GM12891 (cell line): ENCODE data around the gene LRMDA.

Experiments used
- DNase-seq: peaks from one replicate; pipeline ENCODE4 v3.0.0; 2011; ENCODE audit warnings: low spot score; ENCODE audit not compliant: insufficient read length
- FAIRE-seq: peaks from 2 replicates; lab custom pipeline; 2011; peaks lifted over from hg19 to GRCh38; lab: Jason Lieb, UNC
- PAX5 ChIP-seq: IDR thresholded peaks from 2 replicates; pipeline ENCODE4 v1.6.1; 2011; ENCODE audit warnings: low read length, moderate library complexity, mild to moderate bottlenecking; ENCODE audit not compliant: insufficient read depth, severe bottlenecking
- POLR2A ChIP-seq: IDR thresholded peaks from 2 replicates; pipeline ENCODE4 v1.6.1; 2011; ENCODE audit warnings: low read depth, low read length, control low read depth
- POLR2AphosphoS5 ChIP-seq: IDR thresholded peaks from 2 replicates; pipeline ENCODE4 v1.6.1; 2011; ENCODE audit warnings: low read depth, low read length, control low read depth
- POU2F2 ChIP-seq: IDR thresholded peaks from 2 replicates; pipeline ENCODE4 v1.6.1; 2011; ENCODE audit warnings: low read depth, mild to moderate bottlenecking, control low read depth, low read length, moderate library complexity
- SPI1 ChIP-seq: IDR thresholded peaks from 2 replicates; pipeline ENCODE4 v1.6.1; 2011; ENCODE audit warnings: low read depth, low read length, control low read depth
- TAF1 ChIP-seq: IDR thresholded peaks from 2 replicates; pipeline ENCODE4 v1.6.1; 2011; ENCODE audit warnings: low read depth, low read length, control low read depth

LRMDA gene

DNA sequence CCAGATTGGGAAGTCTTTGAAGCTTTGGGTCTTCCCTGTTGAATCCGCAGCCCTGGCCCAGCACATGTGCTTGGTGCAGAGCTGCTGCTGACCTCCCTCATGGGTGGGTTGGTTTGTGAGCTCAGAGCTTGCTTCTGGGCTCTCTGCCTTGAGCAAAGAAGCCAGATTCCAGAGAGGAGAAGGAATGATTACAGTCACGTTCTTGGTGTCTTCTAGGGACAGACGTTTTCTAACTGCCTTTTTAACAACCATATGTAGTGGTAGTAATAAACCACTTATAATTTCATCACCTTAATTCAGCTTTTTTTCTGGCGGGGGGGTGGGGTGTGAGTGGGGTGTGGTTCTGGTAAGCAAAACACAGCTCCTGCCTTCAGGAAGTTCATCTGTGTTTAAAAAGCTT, 39.5 kb downstream of the LRMDA start:
- TF ChIP-seq POLR2AphosphoS5, result no peak
- TF ChIP-seq POU2F2, result no peak
- no peak for TF ChIP-seq SPI1
- TF ChIP-seq TAF1, result no peak
- DNase-seq (no peak), FAIRE-seq (no peak)

GRCh38 chr10:75472685-75473084, 41.3 kb downstream of the LRMDA start:
- FAIRE-seq (no peak), DNase-seq (no peak)
- TF ChIP-seq POLR2AphosphoS5, result no peak
- no peak for TF ChIP-seq POLR2A
- no peak for TF ChIP-seq SPI1

GRCh38 chr10:75474106-75474505, 42.7 kb downstream of the LRMDA start:
- no peak for TF ChIP-seq POLR2AphosphoS5
- TF ChIP-seq PAX5, result no peak
- no peak for TF ChIP-seq POU2F2
- TF ChIP-seq TAF1, result no peak
- TF ChIP-seq POLR2A, result no peak
- no peak for TF ChIP-seq SPI1

DNA sequence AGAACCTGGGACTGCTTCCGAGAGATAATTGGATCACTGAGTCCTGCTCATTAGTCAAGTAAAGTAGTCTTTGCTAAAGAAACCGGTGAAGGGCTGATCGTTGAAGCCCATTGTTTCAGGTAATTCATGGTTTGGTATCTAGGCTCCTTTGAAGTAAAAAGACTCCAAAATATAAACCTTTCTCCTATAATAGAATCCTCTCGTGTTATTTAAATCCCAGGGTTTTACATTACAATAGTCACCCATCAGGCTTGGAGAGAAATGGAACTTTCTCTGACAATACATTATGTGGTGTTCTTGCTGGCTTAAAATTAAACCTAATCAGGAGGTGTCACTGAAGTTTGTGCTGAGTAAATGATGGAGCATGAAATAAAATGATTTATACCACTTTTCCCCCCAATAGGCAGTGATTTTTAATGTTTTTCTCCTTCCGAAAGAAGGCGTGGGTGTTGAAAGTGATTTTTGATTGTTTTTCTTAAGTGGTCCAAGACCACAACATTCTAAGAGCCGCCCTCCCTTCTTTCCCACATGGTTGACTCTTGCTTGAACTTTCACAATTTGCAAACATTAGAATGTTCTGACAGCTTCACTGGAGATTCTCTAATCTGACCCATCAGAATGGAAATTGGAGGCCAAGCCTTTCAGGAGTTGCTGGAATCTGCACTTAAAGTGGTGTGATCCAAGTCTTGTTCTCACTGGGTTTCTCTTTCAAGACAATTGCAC, 44.2 kb downstream of the LRMDA start:
- FAIRE-seq (no peak), DNase-seq (no peak)
- TF ChIP-seq TAF1, result no peak

More at GRCh38 chr10:75474106-75474505, 42.7 kb downstream of the LRMDA start:
- FAIRE-seq (no peak), DNase-seq (no peak)

DNA sequence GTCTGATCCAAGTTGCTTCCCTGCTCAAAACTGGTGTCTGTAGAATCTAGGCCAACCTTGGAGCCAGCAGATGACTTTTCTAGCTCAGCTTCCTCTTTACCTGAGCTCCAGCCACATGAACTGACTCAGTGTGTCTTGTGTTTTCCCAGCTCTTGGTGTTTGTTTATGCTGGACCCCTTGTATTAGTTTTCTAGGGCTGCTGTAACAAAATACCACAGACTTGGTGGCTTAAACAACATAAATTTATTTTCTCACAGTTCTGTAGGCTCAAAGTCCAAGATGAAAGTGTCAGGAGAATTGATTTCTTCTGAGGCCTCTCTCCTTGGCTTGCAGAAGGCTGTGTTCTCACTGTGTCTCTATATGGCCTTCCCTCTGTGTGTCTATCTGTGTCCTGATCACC, 45.1 kb downstream of the LRMDA start:
- no peak for FAIRE-seq
- no peak for TF ChIP-seq POU2F2
- TF ChIP-seq PAX5, result no peak
- TF ChIP-seq POLR2A, result no peak
- TF ChIP-seq SPI1, result no peak
- no peak for TF ChIP-seq POLR2AphosphoS5
- no peak for TF ChIP-seq TAF1
- no peak for DNase-seq

DNA sequence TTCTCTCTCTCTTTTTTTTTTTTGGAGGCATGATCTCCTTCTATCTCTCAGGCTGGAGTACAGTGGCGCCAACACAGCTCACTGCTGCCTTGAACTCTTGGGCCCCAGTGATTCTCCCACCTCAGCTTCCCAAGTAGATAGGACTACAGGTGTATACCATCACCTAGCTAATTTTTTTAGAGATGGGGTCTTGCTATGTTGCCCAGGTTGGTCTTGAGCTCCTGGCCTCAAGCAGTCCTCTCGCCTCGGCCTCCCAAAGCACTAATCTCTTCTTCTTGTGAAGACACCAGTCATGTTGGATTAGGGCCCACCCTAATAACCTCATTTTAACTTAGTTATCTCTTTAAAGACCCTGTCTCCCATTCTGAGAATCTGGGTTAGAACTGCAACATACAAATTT, 45.6 kb downstream of the LRMDA start:
- FAIRE-seq (no peak), DNase-seq (no peak)
- TF ChIP-seq POLR2AphosphoS5, result no peak
- no peak for TF ChIP-seq POLR2A
- no peak for TF ChIP-seq PAX5
- no peak for TF ChIP-seq TAF1
- no peak for TF ChIP-seq SPI1
- TF ChIP-seq POU2F2, result no peak

GRCh38 chr10:75477680-75478079, 46.3 kb downstream of the LRMDA start:
- DNase-seq (no peak), FAIRE-seq (no peak)
- no peak for TF ChIP-seq SPI1

GRCh38 chr10:75480374-75480773, 49.0 kb downstream of the LRMDA start:
- no peak for DNase-seq
- TF ChIP-seq POLR2A, result no peak
- no peak for TF ChIP-seq POU2F2
- TF ChIP-seq POLR2AphosphoS5, result no peak
- no peak for TF ChIP-seq PAX5
- TF ChIP-seq TAF1, result no peak
- TF ChIP-seq SPI1, result no peak
- FAIRE-seq, result no peak

GRCh38 chr10:75483188-75483587, 51.8 kb downstream of the LRMDA start:
- no peak for TF ChIP-seq SPI1
- TF ChIP-seq POU2F2, result no peak
- TF ChIP-seq PAX5, result no peak
- TF ChIP-seq POLR2A, result no peak
- TF ChIP-seq POLR2AphosphoS5, result no peak
- TF ChIP-seq TAF1, result no peak
- DNase-seq, result no peak
- FAIRE-seq, result no peak

GRCh38 chr10:75484717-75485116, 53.3 kb downstream of the LRMDA start:
- TF ChIP-seq POLR2AphosphoS5 (no peak), POU2F2 (no peak), PAX5 (no peak), SPI1 (no peak)
- FAIRE-seq (no peak), DNase-seq (no peak)

DNA sequence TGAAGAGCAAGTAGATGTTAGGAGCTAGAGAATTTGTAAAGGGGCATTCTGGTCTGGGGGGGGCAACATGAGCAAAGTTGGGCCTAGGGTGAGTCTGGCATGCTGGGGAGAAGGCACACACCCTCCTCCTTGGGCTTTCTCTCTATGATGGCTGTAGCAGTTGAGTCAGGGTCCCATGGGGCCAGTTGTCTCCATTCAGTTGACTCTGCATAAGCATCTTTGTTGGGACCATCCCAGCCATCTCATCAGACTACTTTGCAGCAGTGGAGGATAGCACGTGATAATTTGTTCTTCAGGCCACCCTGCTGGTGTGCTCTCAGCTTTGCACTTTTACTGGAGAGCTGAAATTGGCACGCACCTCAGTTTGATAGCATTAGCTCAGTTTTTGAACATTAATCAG, 55.2 kb downstream of the LRMDA start:
- TF ChIP-seq PAX5, result no peak
- no peak for TF ChIP-seq POLR2A
- TF ChIP-seq TAF1, result no peak
- TF ChIP-seq POLR2AphosphoS5, result no peak
- TF ChIP-seq SPI1, result no peak
- TF ChIP-seq POU2F2, result no peak
- FAIRE-seq (no peak), DNase-seq (no peak)
